ENCODE data around the gene HIVEP2.

Gene HIVEP2

GRCh38 chr6:142702501-142703460, 242.2 kb downstream of the HIVEP2 start:
- DNase-seq (ENCODE audit: low read depth): peak; percentile 16
- no peak overlapping the region for H3K4me3 ChIP-seq (replicated peaks; ENCODE audit: low read depth, low read length)
- TF ChIP-seq CTCF (IDR thresholded peaks at IDR 0.05; ENCODE audit: low read length, missing control alignments): no peak
